CD4-positive, alpha-beta T cell treated with Interleukin-6 for 4 hours (primary cell): ENCODE measurements around the gene AGPAT3.
"Not testable (repeated sequence)": the region's sequence is repeated elsewhere in the genome, so short reads cannot be mapped to it uniquely, and the experiment has no call there.

Source experiments
- DNase-seq: peaks from one replicate; pipeline ENCODE4 v3.0.0-alpha.2; 2020; ENCODE audit warnings: mixed read lengths

AGPAT3 gene

DNA sequence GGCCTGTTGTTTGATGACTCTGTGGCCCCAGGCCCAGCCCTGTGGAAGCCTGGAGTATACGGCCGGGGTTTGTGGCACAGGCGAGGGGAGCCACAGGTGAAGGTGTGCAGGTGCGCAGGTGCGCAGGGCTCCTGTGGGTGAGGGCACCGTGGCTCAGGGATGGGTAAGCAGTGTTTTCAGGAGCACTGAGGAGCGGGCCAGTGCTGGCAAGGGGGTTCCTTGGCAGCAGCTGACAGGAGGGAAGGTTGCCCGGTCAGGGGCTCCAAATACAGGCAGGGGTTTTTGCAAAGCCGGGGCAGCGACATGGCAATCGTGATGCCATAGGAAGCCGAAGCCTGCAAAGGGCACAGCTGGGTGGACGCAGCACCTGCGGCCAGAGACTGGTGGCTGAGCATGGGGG, 20.7 kb downstream of the AGPAT3 start:
- no peak for DNase-seq

DNA sequence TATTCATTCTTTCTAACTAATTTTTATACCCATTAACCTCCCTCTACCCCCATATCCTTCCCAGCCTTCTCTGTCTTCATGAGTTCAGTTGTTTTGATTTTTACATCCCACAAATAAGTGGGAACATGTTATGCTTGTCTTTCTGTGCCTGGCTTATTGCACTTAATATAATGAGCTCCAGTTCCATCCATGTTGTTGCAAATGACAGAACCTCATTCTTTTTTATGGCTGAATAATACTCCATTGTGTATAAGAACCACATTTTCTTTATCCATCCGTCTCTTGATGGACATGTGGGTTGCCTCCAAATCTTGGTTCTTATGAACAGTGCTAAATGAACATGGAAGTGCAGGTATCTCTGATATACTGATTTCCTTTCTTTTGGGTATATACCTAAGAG, 21.5 kb downstream of the AGPAT3 start:
- no peak for DNase-seq

DNA sequence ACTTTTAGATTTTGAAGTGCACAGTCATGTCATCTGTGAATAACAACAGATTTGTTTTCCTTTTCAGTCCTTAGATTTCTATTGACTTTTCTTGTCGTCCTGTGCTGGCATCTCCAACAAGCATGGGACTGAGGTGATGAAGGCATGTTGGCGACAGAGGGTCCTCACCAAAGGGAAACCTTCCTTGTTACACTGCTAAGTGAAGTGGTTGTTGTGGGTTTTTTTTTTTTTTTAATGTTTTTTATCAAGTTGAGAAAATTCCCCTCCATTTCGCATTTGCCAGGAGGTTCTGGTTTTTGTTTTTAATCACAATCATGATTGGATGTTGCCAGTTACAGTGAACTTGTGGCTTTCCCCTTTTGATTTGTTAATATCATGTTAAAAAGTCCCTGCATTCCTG, 24.0 kb downstream of the AGPAT3 start:
- DNase-seq = no peak

DNA sequence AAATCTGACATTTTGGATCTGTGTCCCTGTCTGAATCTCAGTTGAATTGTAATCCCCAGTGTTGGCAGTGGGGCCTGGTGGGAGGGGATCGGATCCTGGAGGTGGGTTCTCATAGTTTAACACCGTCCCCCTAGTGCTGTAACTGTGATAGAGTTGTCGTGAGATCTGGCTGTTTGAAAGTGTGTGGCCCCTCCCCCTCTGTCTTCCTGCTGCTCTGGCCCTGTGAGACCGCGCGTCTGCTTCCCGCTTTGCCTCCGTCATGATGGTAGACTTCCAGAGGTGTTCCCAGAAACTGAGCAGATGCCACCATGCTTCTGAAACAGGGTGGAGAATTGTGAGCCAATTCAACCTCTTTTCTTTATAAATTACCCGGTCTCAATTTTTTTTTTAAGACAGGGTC, 25.0 kb downstream of the AGPAT3 start:
- no peak for DNase-seq

DNA sequence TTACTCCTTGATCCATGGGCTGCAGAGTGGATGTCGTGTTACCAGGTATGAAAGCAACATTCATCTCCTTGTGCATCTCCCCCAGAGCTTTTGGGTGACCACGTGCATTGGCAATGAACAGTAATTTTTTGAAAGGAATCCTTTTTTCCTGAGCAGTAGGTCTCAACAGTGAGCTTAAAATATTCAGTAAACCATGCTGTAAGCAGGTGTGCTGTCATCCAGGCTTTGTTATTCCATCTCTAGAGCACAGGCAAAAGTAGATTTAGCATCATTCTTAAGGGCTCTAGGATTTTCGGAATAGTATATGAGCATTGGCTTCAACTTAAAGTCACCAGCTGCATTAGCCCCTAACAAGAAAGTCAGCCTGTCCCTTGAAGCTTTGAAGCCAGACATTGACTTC, 27.3 kb downstream of the AGPAT3 start:
- no peak for DNase-seq

DNA sequence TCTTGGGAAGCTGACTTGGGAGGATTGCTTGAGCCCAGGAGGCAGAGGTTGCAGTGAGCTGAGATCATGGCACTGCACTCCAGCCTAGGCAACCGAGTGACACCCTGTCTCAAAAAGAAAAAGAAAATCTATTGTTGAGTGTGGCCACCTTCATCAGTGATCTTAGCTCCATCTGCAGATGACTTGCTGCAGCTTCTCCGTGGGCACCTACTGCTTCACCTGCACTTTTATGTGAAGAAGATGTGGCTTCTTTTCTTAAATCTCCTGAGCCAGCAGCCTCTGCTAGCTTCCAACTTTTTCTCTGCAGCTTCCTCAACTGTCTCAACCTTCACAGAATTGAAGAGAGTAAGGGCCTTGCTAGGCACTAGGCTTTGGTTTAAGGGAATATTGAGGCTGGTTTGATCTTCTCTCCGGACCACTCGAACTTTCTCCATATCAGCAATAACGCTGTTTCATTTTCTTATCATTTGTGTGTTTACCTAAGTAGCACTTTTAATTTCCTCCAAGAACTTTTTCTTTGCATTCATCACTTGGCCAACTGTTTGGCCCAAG, 28.0 kb downstream of the AGPAT3 start:
- DNase-seq = no peak

DNA sequence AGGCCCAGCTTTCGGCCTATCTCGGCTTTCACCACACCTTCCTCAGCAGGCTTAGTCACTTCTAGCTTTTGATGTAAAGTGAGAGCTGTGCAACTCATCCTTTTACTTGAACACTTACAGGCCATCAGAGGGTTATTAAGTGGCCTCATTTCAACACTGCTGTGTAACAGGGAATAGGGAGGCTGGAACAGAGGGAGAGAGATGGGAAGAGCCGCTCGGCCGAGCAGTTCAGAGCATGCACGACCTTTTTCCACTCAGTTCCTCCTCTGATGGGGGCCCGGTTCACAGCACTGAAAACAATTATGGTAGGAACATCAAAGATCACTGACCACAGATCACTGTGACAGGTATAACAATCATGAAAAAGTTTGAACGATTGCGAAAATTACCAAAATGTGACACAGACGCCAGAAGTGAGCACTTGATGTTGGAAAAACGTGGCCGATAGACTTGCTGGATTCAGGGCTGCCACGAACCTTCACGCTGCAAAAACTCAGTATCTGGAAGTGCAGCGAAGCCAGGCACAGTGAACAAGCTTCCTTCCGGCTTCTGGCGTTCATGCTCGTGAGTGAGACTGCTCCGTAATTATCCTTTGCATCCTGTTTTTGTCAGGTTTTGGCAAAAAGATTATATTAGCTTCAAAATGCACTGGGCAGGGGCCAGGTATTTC, 28.6 kb downstream of the AGPAT3 start:
- DNase-seq = peak; percentile 43

DNA sequence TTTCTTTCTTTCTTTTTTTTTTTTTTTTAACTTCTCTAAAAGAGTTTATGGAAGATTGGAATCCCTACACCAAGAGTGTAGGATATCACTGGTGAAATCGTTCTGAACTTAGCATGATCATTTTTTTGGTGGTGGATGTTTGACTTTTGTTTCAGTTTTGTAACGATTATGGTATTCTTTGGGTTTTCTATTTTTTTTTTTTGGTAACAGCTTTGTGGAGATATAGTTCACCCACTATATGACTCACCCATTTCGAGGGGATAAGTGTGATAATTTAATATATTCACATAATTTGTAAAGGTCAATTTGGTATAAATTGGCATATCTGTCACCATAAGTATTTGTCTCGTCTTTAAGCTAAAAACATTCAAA, 29.2 kb downstream of the AGPAT3 start:
- no peak for DNase-seq

DNA sequence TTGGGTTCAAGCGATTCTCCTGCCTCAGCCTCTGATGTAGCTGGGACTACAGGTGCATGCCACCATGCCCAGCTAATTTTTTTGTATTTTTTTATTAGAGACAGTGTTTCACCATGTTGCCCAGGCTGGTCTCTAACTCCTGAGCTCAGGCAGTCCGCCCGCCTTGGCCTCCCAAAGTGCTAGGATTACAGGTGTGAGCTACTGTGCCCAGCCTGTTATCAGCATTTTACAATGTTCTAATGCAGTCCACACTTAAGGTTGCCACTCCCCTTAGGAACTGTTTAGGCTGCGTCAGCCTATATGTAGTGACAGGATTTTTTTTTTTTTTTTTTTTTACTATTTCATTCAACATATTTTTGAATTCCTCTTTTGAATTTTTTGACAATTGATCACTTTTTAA, 30.2 kb downstream of the AGPAT3 start:
- no peak for DNase-seq

DNA sequence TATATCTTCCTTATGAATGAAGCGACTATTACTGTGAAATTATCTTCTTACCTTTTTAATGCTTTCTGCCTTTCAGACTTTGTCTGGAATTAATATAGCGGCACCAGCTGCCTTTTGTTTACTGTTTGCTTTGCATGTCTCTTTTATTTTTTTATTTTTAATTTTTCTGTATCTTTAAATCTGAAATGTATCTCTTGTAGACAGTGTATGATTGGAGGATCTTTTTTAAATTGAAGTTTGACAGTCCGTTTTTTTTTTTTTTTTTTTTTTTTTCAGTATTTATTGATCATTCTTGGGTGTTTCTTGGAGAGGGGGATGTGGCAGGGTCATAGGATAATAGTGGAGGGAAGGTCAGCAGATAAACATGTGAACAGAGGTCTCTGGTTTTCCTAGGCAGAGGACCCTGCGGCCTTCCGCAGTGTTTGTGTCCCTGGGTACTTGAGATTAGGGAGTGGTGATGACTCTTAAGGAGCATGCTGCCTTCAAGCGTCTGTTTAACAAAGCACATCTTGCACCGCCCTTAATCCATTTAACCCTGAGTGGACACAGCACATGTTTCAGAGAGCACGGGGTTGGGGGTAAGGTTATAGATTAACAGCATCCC, 31.8 kb downstream of the AGPAT3 start:
- not testable (repeated sequence) for DNase-seq

DNA sequence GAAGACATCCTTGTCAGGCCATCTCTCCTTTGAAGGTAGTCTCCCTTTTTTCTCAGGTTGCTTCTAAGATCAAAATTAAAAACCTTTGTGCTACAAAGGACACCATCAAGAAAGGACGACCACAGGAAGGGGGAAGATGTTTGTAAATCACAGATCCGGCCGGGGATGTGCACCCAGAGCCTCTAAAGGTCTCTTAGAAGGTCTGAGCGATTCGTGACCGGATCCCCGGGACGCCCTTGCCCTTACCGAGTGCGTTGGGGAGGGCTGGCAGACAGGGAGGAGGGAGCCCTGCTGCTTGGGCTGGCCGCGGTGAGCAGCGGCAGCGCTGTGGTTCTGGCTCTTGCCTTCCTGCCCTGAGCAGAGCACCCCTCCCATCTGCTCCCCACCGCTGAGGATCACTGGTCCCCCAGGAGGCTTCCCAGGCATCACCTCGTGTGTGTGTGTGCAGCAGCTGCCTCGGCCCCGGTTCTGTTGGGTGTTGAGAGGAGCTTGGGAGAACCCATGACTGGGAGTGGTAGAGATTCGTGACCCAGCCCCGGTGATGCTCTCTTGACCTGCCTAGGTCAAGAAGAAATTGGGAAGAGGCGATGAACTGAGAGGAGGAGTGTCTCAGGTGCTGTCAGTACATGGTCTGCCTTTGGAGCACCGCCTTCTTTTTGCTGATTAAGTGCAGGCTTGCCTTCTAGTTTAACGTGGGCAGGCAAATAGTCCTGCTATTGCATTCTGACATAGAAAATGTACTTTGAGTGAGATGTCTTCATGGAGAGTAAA, 34.5 kb downstream of the AGPAT3 start:
- DNase-seq = no peak

DNA sequence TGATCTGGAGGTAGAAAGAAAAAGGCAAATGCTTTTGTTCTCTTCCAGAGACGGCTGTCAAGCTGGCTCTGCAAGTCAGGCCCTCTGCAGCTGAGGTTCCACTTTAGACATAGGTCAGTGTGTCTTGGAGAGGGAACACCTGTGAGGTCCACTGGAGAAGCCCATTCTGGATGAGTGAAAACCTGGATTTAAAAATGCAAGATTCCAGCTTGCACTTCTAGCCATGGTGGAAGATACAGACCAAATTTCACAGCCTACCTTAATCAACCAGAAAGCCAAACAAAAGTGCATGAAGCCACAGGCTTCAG, 35.0 kb downstream of the AGPAT3 start:
- no peak for DNase-seq

DNA sequence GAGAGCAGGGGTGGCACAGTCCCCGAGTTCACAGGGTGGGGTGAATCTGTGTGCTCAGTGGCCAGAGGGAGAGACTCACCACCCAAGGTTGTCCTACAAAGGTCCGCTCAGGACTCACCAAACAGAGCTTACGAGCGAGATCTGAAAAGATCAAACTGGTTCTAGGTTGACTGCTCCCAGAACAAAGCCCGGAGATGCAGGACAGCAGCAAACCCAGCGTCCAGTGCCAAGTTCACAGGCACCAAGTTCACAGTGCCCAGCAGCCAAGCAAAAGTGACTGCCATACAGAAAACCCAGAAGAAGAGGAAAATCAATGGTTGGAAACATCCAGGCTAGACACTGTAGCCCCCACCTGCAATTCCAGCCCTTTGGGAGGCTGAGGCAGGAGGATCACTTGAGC, 35.7 kb downstream of the AGPAT3 start:
- DNase-seq = no peak

DNA sequence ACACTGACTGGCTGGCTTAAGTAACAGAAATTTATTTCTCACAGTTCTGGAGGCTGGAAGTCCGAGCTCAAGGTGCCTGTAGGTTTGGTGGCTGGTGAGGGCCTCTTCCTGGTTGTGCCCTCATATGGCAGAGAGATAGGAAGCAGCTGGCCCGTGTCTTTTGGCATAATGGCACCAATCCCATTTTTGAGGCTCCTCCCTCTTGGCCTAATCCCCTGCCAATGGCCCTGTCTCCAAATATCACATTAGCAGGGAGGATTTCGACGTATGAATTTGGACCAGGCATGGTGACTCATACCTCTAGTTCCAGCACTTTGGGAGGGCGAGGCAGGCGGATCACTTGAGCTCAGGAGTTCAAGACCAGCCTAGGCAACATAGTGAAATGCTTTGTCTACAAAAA, 37.4 kb downstream of the AGPAT3 start:
- DNase-seq = no peak

DNA sequence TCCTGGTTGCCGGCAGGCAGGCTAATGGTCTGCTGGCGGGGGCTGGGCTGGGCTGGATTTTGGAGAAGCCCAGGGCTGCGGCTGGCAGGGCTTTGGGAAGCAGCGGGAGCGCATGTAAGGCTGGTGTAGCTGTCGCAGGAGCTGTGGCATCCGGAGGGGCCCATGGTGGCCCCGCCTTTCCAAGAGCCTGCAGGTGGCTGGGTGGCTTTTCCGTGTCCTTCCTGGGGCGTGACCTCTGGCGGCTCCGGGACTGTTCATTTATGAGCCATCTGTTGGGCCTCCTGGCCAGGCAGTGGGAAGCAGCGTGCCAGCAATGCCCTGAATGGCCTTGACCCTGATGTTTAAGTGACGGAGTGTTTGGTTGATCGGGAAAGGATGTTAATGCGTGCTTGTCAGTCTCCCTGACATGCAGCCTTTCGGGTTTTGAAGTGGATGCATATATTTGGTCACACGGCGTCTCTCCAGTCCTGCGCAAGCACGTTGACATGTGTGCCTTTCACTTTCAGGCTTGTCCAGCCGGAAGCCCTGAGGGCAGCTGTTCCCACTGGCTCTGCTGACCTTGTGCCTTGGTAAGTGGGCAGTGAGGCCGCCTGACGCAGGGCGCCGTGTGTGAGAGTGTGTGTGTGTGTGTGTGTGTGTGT, 38.5 kb downstream of the AGPAT3 start:
- no peak for DNase-seq

DNA sequence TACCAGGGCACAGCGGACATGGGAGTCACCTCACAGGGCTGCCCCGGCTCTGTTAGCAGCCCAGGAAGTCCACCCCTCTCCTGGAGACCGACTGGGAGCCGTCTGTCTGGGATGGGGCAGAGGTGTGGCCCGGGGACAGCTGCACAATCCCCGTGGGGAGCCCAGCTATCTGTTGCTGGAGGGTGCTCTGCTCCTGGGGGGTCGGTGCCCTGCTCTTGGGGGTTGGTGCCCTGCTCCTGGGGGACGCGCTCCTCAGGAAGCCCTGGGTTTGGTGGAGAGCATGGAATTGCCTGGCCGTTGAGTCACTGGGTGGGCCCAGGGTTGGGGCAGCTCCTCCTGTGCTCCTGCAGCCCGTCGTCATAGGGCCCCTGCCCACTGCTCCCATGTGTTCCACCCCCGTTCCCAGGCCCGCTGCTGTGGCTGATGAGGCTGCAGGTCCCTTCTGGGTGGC, 39.3 kb downstream of the AGPAT3 start:
- DNase-seq = no peak

DNA sequence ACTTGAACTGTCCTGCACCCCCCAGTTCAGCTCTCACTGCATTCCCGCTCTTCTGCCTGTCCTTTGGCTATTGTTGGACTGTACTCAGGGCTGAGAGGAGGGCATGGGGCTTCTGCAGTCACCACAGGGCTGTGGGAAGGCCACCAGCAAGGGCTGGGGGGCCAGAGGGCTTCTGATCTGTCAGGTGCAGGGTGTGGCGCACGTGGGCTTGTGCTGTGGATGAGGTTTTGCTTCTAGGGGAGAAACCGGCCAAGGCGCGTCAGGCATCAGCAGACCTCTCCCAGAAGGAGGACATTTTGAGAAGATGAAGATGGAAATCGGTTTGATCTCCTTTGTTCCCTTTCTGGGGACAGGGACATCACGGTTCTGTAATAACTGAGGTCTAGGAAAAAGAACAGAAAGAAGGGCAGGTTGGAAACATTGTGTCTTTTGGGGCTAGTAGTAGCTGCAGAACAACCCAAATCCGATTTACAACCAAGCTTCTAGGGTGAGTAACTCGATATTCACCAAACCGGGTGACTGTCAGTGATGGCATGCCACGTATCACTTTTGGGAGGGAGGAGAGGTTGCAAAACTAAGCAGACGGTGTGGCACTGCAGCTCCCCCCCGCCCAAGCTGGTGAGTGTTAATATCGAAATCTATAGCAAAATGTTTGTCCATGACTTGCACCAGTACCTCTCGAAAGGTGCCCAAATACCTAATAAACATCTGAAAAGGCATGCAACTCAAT, 40.9 kb downstream of the AGPAT3 start:
- DNase-seq = no peak

DNA sequence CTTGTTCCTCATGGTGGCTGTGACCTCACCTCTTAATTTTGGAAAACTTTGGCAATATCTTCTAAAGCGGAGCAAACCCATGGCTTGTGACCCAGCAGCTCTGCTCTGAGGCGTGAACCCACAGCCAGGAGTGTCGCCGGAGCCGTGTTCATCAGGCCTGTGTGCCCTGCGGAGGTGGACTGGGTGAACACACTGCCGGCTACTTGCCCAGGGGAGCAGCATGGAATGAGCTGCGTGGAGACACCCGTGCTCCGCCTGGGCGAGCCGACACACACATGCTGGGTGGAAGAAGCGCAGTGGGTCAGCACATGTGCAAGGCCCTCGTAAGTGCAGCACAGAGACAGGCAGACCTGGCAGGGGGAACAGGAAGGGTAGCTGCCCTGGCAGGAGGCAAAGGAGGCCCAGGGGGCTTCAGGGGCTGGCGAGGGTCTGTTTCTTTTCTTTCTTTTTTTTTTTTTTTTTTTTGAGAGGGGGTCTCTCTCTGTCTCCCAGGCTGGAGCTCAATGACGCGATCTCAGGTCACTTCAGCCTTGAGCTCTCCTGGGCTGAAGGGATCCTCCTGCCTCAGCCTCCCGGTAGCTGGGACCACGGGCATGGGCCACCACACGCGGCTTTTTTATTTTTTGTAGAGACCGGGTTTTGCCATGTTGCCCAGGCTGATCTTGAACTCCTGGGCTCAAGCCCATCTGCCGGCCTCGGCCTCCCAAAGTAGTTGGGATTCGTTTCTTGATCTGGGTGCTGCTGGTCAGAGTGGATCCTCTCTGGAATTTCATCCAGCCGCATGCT, 41.8 kb downstream of the AGPAT3 start:
- no peak for DNase-seq

DNA sequence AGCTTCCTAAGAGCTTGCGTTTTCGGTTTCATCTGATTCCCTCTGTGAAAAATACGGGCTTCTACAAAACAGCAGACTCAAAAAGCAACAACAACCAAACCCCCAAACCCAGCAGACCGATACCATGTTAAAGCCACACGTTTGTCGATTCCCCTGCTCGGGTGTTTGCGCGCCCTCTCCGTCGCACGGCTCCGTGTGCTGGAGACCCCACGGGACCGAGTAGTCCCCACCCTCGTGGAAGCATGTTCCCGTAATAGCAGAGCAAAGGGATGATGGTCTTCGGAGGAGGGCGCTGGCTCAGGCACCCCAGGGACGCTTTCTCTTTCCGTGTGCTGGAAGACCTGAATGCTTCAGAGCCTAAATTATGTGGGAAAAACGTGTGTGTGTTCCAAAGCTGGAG, 42.7 kb downstream of the AGPAT3 start:
- DNase-seq = no peak

DNA sequence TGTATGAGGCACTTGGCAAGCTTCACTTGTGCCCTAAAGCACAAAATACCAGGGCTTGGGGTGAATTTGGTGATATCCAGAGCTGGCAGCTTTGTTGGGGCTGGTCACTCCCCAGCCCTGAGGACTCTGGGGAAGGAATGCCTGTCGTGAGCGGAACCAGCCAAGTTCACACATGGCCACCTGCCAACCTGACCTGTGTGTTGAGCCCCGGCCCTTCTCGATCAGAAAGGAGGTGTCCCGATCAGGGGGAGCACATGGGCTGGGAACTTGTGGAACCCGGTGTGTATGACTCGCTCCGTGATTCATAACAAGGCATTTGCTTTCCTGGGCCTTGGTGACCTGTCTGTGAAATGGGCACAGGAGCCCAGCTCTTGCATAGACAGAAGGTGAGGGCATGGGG, 43.1 kb downstream of the AGPAT3 start:
- no peak for DNase-seq

DNA sequence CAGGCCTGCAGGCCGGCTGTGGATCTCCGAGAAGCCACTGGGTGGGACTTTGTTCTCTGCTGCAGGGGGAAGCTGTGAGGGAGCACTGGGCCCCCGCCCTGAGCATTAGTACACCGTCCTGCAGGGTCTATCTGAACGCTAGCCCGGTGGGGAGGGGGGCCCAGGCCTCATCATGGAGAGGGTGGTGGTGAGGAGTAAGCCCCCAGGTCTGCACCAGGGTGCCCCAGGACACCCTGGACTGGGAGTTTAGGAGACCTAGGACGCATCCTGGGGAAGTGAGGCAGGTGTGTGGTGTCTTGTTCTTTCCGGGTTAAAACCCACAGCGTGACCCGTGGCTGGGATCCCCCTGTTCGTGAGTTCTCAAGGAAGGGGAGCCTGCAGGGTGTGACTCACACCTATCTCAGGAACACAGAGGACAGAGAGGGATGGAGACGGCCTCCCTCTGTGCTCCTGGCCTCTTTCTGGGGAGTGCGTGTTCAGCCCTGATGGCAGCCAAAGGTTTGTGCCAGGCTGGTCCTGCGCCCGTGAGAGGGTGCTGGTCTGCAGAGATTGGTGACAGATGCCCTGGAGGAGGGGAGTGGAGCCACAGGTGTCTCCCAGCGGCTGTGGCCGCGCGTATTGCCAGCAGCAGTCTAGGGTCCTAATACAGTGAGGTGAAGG, 44.8 kb downstream of the AGPAT3 start:
- DNase-seq = no peak

DNA sequence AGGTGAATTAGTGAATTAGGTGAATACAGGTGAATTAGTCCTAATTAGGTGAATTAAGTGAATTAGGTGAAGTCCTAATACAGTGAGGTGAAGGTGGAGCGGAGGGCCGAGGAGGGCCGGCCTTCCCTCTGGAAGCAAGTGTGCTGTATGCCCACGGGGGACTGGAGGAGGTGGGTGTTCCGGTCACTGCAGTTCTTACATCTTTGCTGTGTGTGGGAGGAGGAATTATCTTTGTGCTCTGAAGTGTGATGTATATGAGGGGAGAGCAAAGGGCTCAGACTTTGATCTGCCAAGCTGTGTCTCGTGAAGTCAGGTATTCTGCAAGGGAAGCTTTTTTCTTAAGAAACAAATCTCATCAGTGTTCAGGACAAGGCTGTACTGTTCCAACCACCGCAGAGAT, 45.4 kb downstream of the AGPAT3 start:
- DNase-seq = no peak
